Thyroid gland (tissue), 4 donors: Measurements from ENCODE around the gene ENAH.

Experiments
- CTCF ChIP-seq, 6 experiments: fragments of 200-600 bp in 3 of 6; fragments of 450-650 bp in 3 of 6; sonication (generic) in 3 of 6; IDR thresholded peaks; one replicate each; pipeline ENCODE4 v1.5.1; 2016 to 2019; ENCODE audit warnings: antibody characterized with exemption in 6 of 6, mild to moderate bottlenecking in 2 of 6, inconsistent platforms in 1 of 6, moderate library complexity in 1 of 6
- POLR2A ChIP-seq, 2 donors: fragments of 450-650 bp; IDR thresholded peaks; one replicate each; pipeline ENCODE4 v1.6.1; 2017; ENCODE audit warnings: antibody characterized with exemption in 2 of 2, mild to moderate bottlenecking in 2 of 2, moderate library complexity in 1 of 2

GRCh38 chr1:225527575-225527974 is 125.3 kb downstream of the ENAH start:
- TF ChIP-seq POLR2A (IDR thresholded peaks at IDR 0.05), result no peak
- no peak for TF ChIP-seq CTCF (IDR thresholded peaks at IDR 0.05)
